Fibroblast of gingiva (primary cell): ENCODE measurements around the gene PTPMT1.
A peak's percentile ranks its signal among the peaks of the same experiment; 100 is the strongest.

Source experiments
- DNase-seq: peaks from one replicate; pipeline ENCODE4 v3.0.0-alpha.2; 2011; ENCODE audit warnings: low read depth

The PTPMT1 gene

DNA sequence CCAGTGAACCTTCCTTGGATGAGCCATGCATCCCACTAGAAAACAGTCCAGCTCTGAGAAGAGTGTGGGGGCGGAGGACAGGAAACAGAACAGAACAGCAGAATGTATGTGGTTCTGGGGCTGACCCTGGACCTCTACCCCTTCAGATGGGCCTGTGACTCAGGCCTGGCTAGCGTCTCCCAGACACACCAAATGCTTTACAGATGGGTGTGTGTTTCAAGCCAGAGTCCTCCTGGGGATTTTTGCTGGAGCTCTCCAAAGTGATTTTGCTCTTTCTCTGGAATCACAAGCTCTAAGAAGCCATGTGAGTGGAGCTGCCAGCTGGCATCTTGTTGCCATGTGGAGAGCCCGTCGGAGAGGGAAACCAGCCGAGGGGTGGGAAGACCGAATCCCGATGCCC is 42.0 kb downstream of the PTPMT1 start:
- DNase-seq: peak; percentile 92

GRCh38 chr11:47609675-47610074 is 44.3 kb downstream of the PTPMT1 start:
- DNase-seq: no peak

DNA sequence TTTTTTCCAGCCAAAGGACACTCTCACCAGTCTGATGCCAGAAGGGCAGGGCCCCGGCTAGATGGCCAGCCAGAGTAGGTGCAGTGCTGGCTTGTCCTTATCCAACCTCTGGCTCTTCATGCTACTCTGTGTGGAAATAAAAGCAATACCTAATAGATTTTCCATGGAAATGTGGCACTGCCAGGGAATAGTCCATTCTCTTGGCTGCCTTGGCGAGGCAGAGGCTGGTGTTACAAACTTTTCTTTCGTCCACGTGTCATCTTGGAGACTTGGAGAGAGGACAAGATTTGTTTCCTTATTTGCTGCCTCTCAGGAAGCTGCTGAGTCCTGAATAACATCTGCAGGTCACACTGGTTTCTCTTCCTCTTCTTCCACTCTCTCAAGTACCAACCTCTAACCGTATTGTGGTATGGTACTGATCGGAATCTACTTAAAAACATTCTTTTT is 46.0 kb downstream of the PTPMT1 start:
- peak; percentile 19 for DNase-seq

- no peak for DNase-seq
Observed at GRCh38 chr11:47615249-47615648, 49.9 kb downstream of the PTPMT1 start.

DNA sequence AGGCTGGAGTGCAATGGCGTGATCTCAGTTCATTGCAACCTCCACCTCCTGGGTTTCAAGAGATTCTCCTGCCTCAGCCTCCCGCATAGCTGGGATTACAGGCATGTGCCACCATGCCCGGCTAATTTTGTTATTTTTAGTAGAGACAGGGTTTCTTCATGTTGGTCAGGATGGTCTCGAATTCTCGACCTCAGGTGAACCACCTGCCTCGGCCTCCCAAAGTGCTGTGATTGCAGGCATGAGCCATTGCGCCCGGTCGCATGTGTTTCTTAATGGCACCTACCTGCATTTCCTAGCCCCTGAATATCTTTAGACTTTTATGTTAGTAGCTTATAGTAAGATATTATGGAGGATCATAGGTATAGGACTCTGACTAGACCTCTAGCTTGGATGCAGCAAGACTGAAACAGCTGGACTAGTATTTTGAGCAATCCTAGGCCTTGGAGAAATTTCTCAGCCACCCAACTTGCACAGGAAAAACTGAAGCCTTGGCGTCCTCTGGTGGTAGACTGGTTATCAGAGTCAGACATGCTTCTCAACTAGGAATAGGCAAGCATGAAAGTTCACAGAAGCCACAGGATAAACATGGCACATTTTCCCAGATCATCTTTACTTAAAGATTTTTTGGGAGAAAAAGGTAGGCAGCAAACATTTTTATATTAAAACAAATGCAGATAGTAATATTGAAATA is 51.5 kb downstream of the PTPMT1 start:
- DNase-seq: peak; percentile 80

GRCh38 chr11:47617417-47617809 is 52.0 kb downstream of the PTPMT1 start:
- DNase-seq: peak; percentile 56

GRCh38 chr11:47620836-47621378 is 55.5 kb downstream of the PTPMT1 start:
- no peak for DNase-seq
